Keratinocyte (primary cell): Measurements from ENCODE around the gene TIAL1. TPM values are rescaled to one million over a fixed set of nuclear protein-coding genes. Genes with fewer than 3 reads are reported as not detected.

Experiments used
- DNase-seq: peaks from one replicate; pipeline ENCODE4 v3.0.0-alpha.2; 2011; ENCODE audit warnings: low read depth, missing footprints, low spot score
- FAIRE-seq: peaks from 2 replicates; lab custom pipeline; 2011; peaks lifted over from hg19 to GRCh38; lab: Jason Lieb, UNC
- H2AFZ ChIP-seq: 2 replicates; pipeline ENCODE4 v1.6.0; 2012; ENCODE audit warnings: low read length, control low read depth, inconsistent platforms; ENCODE audit not compliant: control insufficient read depth
- H3K27ac ChIP-seq: 2 replicates; pipeline ENCODE4 v1.5.1; 2011; ENCODE audit warnings: low read length; ENCODE audit not compliant: control insufficient read depth, insufficient read depth
- H3K27me3 ChIP-seq: 3 replicates; pipeline ENCODE4 v1.6.0; 2011; ENCODE audit warnings: low read length; ENCODE audit not compliant: control insufficient read depth, insufficient read depth; ENCODE audit errors: extremely low read depth
- H3K36me3 ChIP-seq, 2 experiments: 2 replicates in 1 of 2; 3 replicates in 1 of 2; pipeline ENCODE4 v1.5.1; 2011; ENCODE audit warnings: low read length in 2 of 2, mild to moderate bottlenecking in 1 of 2; ENCODE audit not compliant: control insufficient read depth in 2 of 2, insufficient read depth in 2 of 2; ENCODE audit errors: extremely low read depth in 1 of 2
- H3K4me1 ChIP-seq: 3 replicates; pipeline ENCODE4 v1.5.1; 2011; ENCODE audit warnings: low read length; ENCODE audit not compliant: control insufficient read depth, insufficient read depth; ENCODE audit errors: extremely low read depth
- H3K4me2 ChIP-seq: 3 replicates; pipeline ENCODE4 v1.6.0; 2011; ENCODE audit warnings: low read depth, low read length; ENCODE audit not compliant: control insufficient read depth, insufficient read depth; ENCODE audit errors: extremely low read depth
- H3K4me3 ChIP-seq, 3 experiments: fragments of 200-600 bp in 1 of 3; sonication (generic) in 1 of 3; 2 replicates in 2 of 3; 3 replicates in 1 of 3; pipeline ENCODE4 v1.5.1; 2011 to 2016; ENCODE audit warnings: low read length in 3 of 3, mild to moderate bottlenecking in 3 of 3, control low read depth in 2 of 3, inconsistent platforms in 1 of 3, low read depth in 1 of 3, mixed read lengths in 1 of 3, mixed run types in 1 of 3, moderate library complexity in 1 of 3; ENCODE audit not compliant: control insufficient read depth in 2 of 3, insufficient read depth in 2 of 3; ENCODE audit errors: extremely low read depth in 1 of 3
- H3K79me2 ChIP-seq: 2 replicates; pipeline ENCODE4 v1.6.0; 2012; ENCODE audit warnings: low read length; ENCODE audit not compliant: control insufficient read depth, insufficient read depth
- H3K9ac ChIP-seq: 3 replicates; pipeline ENCODE4 v1.6.0; 2011; ENCODE audit warnings: low read length; ENCODE audit not compliant: control insufficient read depth, insufficient read depth; ENCODE audit errors: extremely low read depth
- H3K9me1 ChIP-seq: 3 replicates; pipeline ENCODE4 v1.6.0; 2011; ENCODE audit warnings: low read length; ENCODE audit not compliant: control insufficient read depth, insufficient read depth; ENCODE audit errors: extremely low read depth
- H3K9me3 ChIP-seq: 2 replicates; pipeline ENCODE4 v1.5.1; 2012; ENCODE audit warnings: low read depth, low read length; ENCODE audit not compliant: control insufficient read depth
- H4K20me1 ChIP-seq: 3 replicates; pipeline ENCODE4 v1.6.0; 2011; ENCODE audit warnings: low read length; ENCODE audit not compliant: control insufficient read depth, insufficient read depth; ENCODE audit errors: extremely low read depth
- EZH2 ChIP-seq: IDR thresholded peaks from one replicate; pipeline ENCODE4 v1.6.1; 2012; ENCODE audit warnings: inconsistent platforms, mild to moderate bottlenecking, low read length, moderate library complexity
- dilution Hi-C: fragments of 300-500 bp; cut with MboI; formaldehyde crosslinking; loops from one replicate; pipeline ENCODE4 v1.7.0; 2020; ENCODE audit warnings: low sequenced_read_pairs; ENCODE audit not compliant: extremely low pct_ligation_motif_present
- polyA plus RNA-seq, 5 experiments: library from polyadenylated mRNA; depleted of rRNA in 3 of 5; stranded (reverse) in 3 of 5; stranded (forward) in 1 of 5; unstranded in 1 of 5; fragments of >200 nt; gene quantifications; 1 replicate in 1 of 5; 2 replicates in 3 of 5; 3 replicates in 1 of 5; pipeline versions ENCODE4 v1.2.1 to v1.2.3, GENCODE V29; 2011 to 2012; ENCODE audit warnings: missing spikeins in 2 of 5, low read depth in 1 of 5, low replicate concordance in 1 of 5
- TF ChIP-seq, protein P1 (sequence below), 3 experiments: IDR thresholded peaks in 1 of 3; conservative IDR thresholded peaks in 1 of 3; optimal IDR thresholded peaks in 1 of 3; 2 replicates in 2 of 3; 3 replicates in 1 of 3; pipeline versions ENCODE3 to v1.5.1; 2011; ENCODE audit warnings: low read length in 3 of 3, mild to moderate bottlenecking in 3 of 3, moderate library complexity in 2 of 3, control low read depth in 1 of 3, inconsistent platforms in 1 of 3; ENCODE audit not compliant: insufficient read depth in 2 of 3; ENCODE audit errors: extremely low read depth in 1 of 3

The TIAL1 gene
- polyA plus RNA-seq, 1 donor (not counting 4 experiments of a cell fraction or from before 2014, with no cell fraction given): 117 TPM

DNA sequence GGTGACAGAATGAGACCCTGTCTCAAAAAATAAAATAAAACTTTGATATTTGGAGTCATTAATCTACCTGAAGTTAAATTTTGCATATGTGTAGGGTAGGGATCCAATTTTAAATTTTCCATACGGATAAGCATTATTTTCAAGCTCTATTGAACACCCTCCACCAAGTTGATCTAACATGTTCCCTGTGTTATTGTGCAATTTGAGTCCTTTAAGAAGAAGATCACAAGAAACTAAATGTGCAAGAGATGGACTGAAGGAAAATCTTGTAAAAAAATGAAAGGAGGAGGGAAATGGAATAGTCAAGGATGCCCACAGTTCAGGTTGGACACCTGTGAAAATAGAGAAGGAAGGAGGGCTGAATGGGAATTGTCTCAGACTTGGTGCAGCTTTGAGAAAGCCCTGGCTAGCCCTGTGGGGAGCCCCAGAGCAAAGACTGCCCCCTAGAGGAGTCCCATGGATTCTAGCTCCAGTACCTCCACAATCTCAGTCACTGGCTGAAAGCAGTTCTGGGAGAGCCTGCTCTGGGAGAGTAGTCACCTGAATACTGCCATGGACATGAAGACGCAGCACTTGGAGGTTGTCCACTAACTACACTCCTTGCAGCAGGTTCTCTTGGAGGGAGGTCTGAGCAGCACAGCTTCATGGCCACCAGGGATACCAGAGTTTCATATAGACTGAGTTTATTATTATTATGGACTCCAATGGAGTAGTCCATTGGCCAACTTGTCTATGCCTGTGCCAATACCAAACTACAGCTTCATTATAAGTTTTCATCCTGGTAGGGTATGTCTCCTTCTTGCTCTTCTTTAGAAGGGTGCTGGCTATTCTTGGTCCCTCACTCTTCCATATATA lies 5.7 kb upstream of the TIAL1 start:
- FAIRE-seq (peak; percentile 39), DNase-seq (no peak)
- no peak overlapping the region for H3K4me3 ChIP-seq
- dilution Hi-C loops: no loop called here
- H3K4me2 ChIP-seq: no peak overlapping the region
- H3K9me1 ChIP-seq: no peaks in the 10 kb centered on the region
- H4K20me1 ChIP-seq: no peaks in the 10 kb centered on the region
- no peaks in the 10 kb centered on the region for H3K9me3 ChIP-seq
- H3K79me2 ChIP-seq: peaks cover 2% of the 10 kb centered on the region
- H3K27me3 ChIP-seq: no peaks in the 10 kb centered on the region
- H3K4me1 ChIP-seq: peaks cover 5% of the 10 kb centered on the region
- no peaks in the 10 kb centered on the region for H3K36me3 ChIP-seq
- H2AFZ ChIP-seq: no peak overlapping the region
- H3K27ac ChIP-seq: no peak overlapping the region
- no peak overlapping the region for H3K9ac ChIP-seq
- TF ChIP-seq, protein P1, sequence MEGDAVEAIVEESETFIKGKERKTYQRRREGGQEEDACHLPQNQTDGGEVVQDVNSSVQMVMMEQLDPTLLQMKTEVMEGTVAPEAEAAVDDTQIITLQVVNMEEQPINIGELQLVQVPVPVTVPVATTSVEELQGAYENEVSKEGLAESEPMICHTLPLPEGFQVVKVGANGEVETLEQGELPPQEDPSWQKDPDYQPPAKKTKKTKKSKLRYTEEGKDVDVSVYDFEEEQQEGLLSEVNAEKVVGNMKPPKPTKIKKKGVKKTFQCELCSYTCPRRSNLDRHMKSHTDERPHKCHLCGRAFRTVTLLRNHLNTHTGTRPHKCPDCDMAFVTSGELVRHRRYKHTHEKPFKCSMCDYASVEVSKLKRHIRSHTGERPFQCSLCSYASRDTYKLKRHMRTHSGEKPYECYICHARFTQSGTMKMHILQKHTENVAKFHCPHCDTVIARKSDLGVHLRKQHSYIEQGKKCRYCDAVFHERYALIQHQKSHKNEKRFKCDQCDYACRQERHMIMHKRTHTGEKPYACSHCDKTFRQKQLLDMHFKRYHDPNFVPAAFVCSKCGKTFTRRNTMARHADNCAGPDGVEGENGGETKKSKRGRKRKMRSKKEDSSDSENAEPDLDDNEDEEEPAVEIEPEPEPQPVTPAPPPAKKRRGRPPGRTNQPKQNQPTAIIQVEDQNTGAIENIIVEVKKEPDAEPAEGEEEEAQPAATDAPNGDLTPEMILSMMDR (optimal IDR thresholded peaks at IDR 0.05 in 1 of 3, IDR thresholded peaks at IDR 0.05 in 1 of 3, conservative IDR thresholded peaks at IDR 0.05 in 1 of 3; ENCODE audit: extremely low read depth in 1 of 3, insufficient read depth in 2 of 3, low read length in 3 of 3): peak; percentile 63 to 84 (median 66)
- TF ChIP-seq EZH2: no peak

DNA sequence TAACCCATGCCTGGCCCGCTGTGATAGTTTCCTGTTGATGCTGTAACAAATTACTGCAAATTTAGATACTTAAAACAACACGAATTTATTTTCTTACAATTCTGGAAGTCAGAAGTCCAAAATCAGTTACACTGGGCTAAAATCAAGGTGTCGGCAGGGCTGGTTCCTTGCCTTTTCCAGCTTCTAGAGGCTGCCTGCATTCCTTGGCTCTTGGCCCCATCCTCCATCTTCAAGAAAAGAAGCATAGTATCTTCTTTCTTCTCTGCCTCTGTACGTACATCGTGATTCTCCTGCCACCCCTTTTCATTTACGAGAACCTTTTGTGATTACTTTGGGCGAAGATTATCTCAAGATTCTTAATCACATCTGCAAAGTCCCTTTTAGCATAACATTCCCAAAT lies 1.6 kb upstream of the TIAL1 start:
- TF ChIP-seq, protein P1 (optimal IDR thresholded peaks at IDR 0.05 in 1 of 3, IDR thresholded peaks at IDR 0.05 in 1 of 3, conservative IDR thresholded peaks at IDR 0.05 in 1 of 3; ENCODE audit: extremely low read depth in 1 of 3, insufficient read depth in 2 of 3, low read length in 3 of 3): no peak
- no peak for TF ChIP-seq EZH2
- dilution Hi-C loops: no loop called here
- Histone ChIP-seq H4K20me1 (no peaks in the 10 kb centered on the region), H2AFZ (no peak overlapping the region), H3K4me1 (peaks cover 20% of the 10 kb centered on the region), H3K9me3 (no peaks in the 10 kb centered on the region), H3K9me1 (no peaks in the 10 kb centered on the region), H3K4me2 (no peak overlapping the region), H3K79me2 (peaks cover 31% of the 10 kb centered on the region), H3K9ac (no peak overlapping the region), H3K36me3 (peaks cover 0 to 6% of the 10 kb centered on the region in 2 experiments), H3K27me3 (no peaks in the 10 kb centered on the region), H3K27ac (no peak overlapping the region), H3K4me3 (no peak overlapping the region)
- no peak for FAIRE-seq
- DNase-seq: no peak
